Erythroblast (primary cell): ENCODE data around the gene XCR1.

Experiments
- GATA1 ChIP-seq: IDR thresholded peaks from 2 replicates; pipeline ENCODE4 v1.6.1; 2011; ENCODE audit warnings: low read depth, mild to moderate bottlenecking, control low read depth, low read length, moderate library complexity
- POLR2A ChIP-seq: IDR thresholded peaks from 2 replicates; pipeline ENCODE4 v1.6.1; 2011; ENCODE audit warnings: mild to moderate bottlenecking, low read length

DNA sequence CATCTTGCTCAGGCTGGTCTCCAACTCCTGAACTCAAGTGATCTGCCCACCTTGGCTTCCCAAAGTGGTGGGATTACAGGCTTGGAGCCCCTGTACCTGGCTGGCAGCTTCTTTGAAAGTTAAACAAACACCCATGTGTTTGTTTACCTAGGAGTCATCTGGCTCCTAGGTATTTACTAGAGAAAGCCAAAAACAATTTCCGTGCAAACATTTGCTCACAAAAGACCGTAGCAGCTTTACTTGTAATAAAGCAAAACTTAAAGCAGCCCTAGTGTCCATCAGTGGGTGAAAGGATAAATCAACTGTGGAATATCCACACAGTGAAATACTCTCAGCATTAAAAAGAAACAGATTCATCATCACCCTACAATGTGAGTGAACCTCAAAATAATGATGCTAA lies 29.4 kb upstream of the XCR1 start:
- TF ChIP-seq GATA1: no peak
- no peak for TF ChIP-seq POLR2A
